HepG2 (cell line): ENCODE data around the gene NPDC1. TPM values are rescaled to one million over a fixed set of nuclear protein-coding genes. Genes with fewer than 3 reads are reported as not detected.
A peak's percentile ranks its signal among the peaks of the same experiment; 100 is the strongest.

Experiments
- CBX5 ChIP-seq: sonication (generic); formaldehyde crosslinking; IDR thresholded peaks from 2 replicates; pipeline ENCODE4 v1.4.0; 2020; ENCODE audit warnings: missing genetic modification reagents, borderline replicate concordance
- ELF3 ChIP-seq: IDR thresholded peaks from 2 replicates; pipeline ENCODE4 v1.6.1; 2016; ENCODE audit warnings: missing genetic modification reagents, missing compliant biosample characterization
- GABPB1 ChIP-seq: IDR thresholded peaks from 2 replicates; pipeline ENCODE4 v1.6.1; 2016; ENCODE audit warnings: mild to moderate bottlenecking, missing genetic modification reagents, moderate library complexity, missing compliant biosample characterization
- GTF3A ChIP-seq: sonication (generic); formaldehyde crosslinking; conservative IDR thresholded peaks from 2 replicates; pipeline ENCODE4 v1.4.0; 2020; ENCODE audit warnings: mild to moderate bottlenecking, missing genetic modification reagents
- HIC2 ChIP-seq: sonication (generic); formaldehyde crosslinking; IDR thresholded peaks from 2 replicates; pipeline ENCODE4 v1.9.0; 2022; ENCODE audit warnings: low read depth, missing genetic modification reagents
- IRF2 ChIP-seq: IDR thresholded peaks from 2 replicates; pipeline ENCODE4 v1.6.1; 2018; ENCODE audit warnings: missing genetic modification reagents, missing compliant biosample characterization
- KDM6A ChIP-seq: IDR thresholded peaks from 2 replicates; pipeline ENCODE4 v1.6.1; 2016; ENCODE audit warnings: low read depth
- MIXL1 ChIP-seq: IDR thresholded peaks from 2 replicates; pipeline ENCODE4 v1.6.1; 2016
- MXD3 ChIP-seq: IDR thresholded peaks from 2 replicates; pipeline ENCODE4 v1.6.1; 2016; ENCODE audit warnings: mild to moderate bottlenecking, missing biosample characterization, missing genetic modification reagents
- NFKB2 ChIP-seq: sonication (generic); formaldehyde crosslinking; IDR thresholded peaks from 2 replicates; pipeline ENCODE4 v1.4.0; 2020; ENCODE audit warnings: missing genetic modification reagents, borderline replicate concordance
- POLR2AphosphoS2 ChIP-seq: IDR thresholded peaks from 2 replicates; pipeline ENCODE4 v1.6.1; 2011; ENCODE audit warnings: low read depth, low read length, improper control_type of control experiment
- REL ChIP-seq: sonication (generic); formaldehyde crosslinking; conservative IDR thresholded peaks from 2 replicates; pipeline ENCODE4 v1.8.0; 2022; ENCODE audit warnings: mild to moderate bottlenecking, missing genetic modification reagents, moderate library complexity
- RFX3 ChIP-seq: IDR thresholded peaks from 2 replicates; pipeline ENCODE4 v1.6.1; 2016; ENCODE audit warnings: missing biosample characterization, missing genetic modification reagents
- SIN3A ChIP-seq: IDR thresholded peaks from 2 replicates; pipeline ENCODE4 v1.6.1; 2011; ENCODE audit warnings: low read depth, mild to moderate bottlenecking, control low read depth, low read length, borderline replicate concordance
- SRSF4 ChIP-seq: fragments of 200-400 bp; formaldehyde crosslinking; IDR thresholded peaks from one replicate; pipeline ENCODE4 v1.6.1; 2018; ENCODE audit warnings: mild to moderate bottlenecking, low read depth, low read length, moderate library complexity; ENCODE audit not compliant: poor library complexity, severe bottlenecking
- THAP9 ChIP-seq: sonication (generic); formaldehyde crosslinking; IDR thresholded peaks from 2 replicates; pipeline ENCODE4; 2020; ENCODE audit warnings: missing genetic modification reagents, mild to moderate bottlenecking, borderline replicate concordance
- YY1 ChIP-seq: IDR thresholded peaks from 2 replicates; pipeline ENCODE4 v1.6.1; 2011; ENCODE audit warnings: low read length, low read depth, moderate library complexity, mild to moderate bottlenecking; ENCODE audit not compliant: insufficient read depth, insufficient replicate concordance
- ZBTB20 ChIP-seq: sonication (generic); formaldehyde crosslinking; IDR thresholded peaks from 2 replicates; pipeline ENCODE4 v1.8.1; 2023; ENCODE audit warnings: missing genetic modification reagents, low read depth, mild to moderate bottlenecking, borderline replicate concordance
- ZBTB7A ChIP-seq: sonication (generic); formaldehyde crosslinking; IDR thresholded peaks from 2 replicates; pipeline ENCODE4 v1.8.0; 2022; ENCODE audit warnings: mild to moderate bottlenecking, missing genetic modification reagents
- ZNF101 ChIP-seq: sonication (generic); formaldehyde crosslinking; IDR thresholded peaks from 2 replicates; pipeline ENCODE4 v1.4.0; 2020; ENCODE audit warnings: mild to moderate bottlenecking, low read depth, missing genetic modification reagents, borderline replicate concordance
- ZNF607 ChIP-seq: sonication (generic); formaldehyde crosslinking; IDR thresholded peaks from 2 replicates; pipeline ENCODE4 v1.5.1; 2020; ENCODE audit warnings: missing genetic modification reagents, mild to moderate bottlenecking, borderline replicate concordance
- ZNF766 ChIP-seq: sonication (generic); formaldehyde crosslinking; IDR thresholded peaks from 2 replicates; pipeline ENCODE4 v1.5.0; 2020; ENCODE audit warnings: missing genetic modification reagents, borderline replicate concordance
- ZNF773 ChIP-seq: sonication (generic); formaldehyde crosslinking; IDR thresholded peaks from 2 replicates; pipeline ENCODE4 v1.4.0; 2020; ENCODE audit warnings: missing genetic modification reagents, borderline replicate concordance
- ZNF776 ChIP-seq: sonication (generic); formaldehyde crosslinking; IDR thresholded peaks from 2 replicates; pipeline ENCODE4 v1.4.0; 2020; ENCODE audit warnings: mild to moderate bottlenecking, missing genetic modification reagents
- ZNF879 ChIP-seq: sonication (generic); formaldehyde crosslinking; IDR thresholded peaks from 2 replicates; pipeline ENCODE4 v1.8.1; 2023; ENCODE audit warnings: missing genetic modification reagents
- polyA plus RNA-seq, 8 experiments: library from polyadenylated mRNA; depleted of rRNA in 3 of 8; stranded (reverse) in 7 of 8; unstranded in 1 of 8; fragments of >200 nt; fragmentation: Illumina TruSeq in 4 of 8; extraction: Trizol in 4 of 8; gene quantifications; 2 replicates each; pipeline versions ENCODE4 v1.2.1 to v1.2.3, GENCODE V29; 2011 to 2016; ENCODE audit warnings: low read depth in 4 of 8, missing spikeins in 1 of 8, mixed read lengths in 1 of 8; ENCODE audit not compliant: insufficient read depth in 1 of 8
- total RNA-seq, 5 experiments: library from RNA; depleted of rRNA; stranded (reverse); fragments of >200 nt; fragmentation: Illumina TruSeq; extraction: Trizol; gene quantifications; 2 replicates each; pipeline ENCODE4 v1.2.3, GENCODE V29; 2016; ENCODE audit warnings: low read depth in 1 of 5

The NPDC1 gene
- total and polyA plus RNA-seq, 2 of the 13 experiments (the other 11 are each of a cell fraction or from before 2014, with no cell fraction given) = 0.84 to 5.4 TPM

- TF ChIP-seq HIC2 (CRISPR knock-in tag) (no peak), ZNF879 (CRISPR knock-in tag) (0 out of 2 replicates have a peak, but pooled peaks have one; percentile 13), REL (CRISPR knock-in tag) (no peak), CBX5 (CRISPR knock-in tag) (peak; percentile 26; the same call in 1 of the 2 replicates), MXD3 (CRISPR knock-in tag) (no peak), ZBTB20 (CRISPR knock-in tag) (no peak), ZNF101 (no peak), THAP9 (CRISPR knock-in tag) (no peak), ZNF766 (peak; percentile 71; the same call in 1 of the 2 replicates), IRF2 (CRISPR knock-in tag) (no peak), SRSF4 (no peak), SIN3A (peak; percentile 63; the same call in 1 of the 2 replicates), NFKB2 (CRISPR knock-in tag) (peak; percentile 63; the same call in 1 of the 2 replicates), ZNF607 (CRISPR knock-in tag) (peak; percentile 54; the same call in 1 of the 2 replicates), KDM6A (CRISPR knock-in tag) (no peak), ZNF776 (CRISPR knock-in tag) (no peak), GTF3A (no peak), GABPB1 (CRISPR knock-in tag) (peak; percentile 62; the same call in 1 of the 2 replicates), YY1 (no peak), POLR2AphosphoS2 (no peak), ZBTB7A (CRISPR knock-in tag) (no peak), ELF3 (CRISPR knock-in tag) (peak; percentile 32; the same call in 1 of the 2 replicates), MIXL1 (CRISPR knock-in tag) (no peak), RFX3 (no peak), ZNF773 (CRISPR knock-in tag) (no peak)
Measured at GRCh38 chr9:137053944-137054931, 8.3 kb upstream of the NPDC1 start, which contains the start of gene ENTPD2 (continued).
